Astrocyte (in vitro differentiated cells and primary cell): ENCODE results near the gene PRF1. TPM values are rescaled to one million over a fixed set of nuclear protein-coding genes. Genes with fewer than 3 reads are reported as not detected.

Source experiments
- DNase-seq: peaks from one replicate; pipeline ENCODE4 v3.0.0-alpha.2; 2010; ENCODE audit warnings: low read depth
- FAIRE-seq: peaks from 2 replicates; lab custom pipeline; 2011; peaks lifted over from hg19 to GRCh38; lab: Jason Lieb, UNC
- H2AFZ ChIP-seq: 2 replicates; pipeline ENCODE4 v1.6.0; 2012; ENCODE audit warnings: low read depth, low read length, inconsistent platforms
- H3K27ac ChIP-seq: 2 replicates; pipeline ENCODE4 v1.5.1; 2011; ENCODE audit warnings: low read depth, low read length, inconsistent platforms
- H3K27me3 ChIP-seq: 2 replicates; pipeline ENCODE4 v1.6.0; 2011; ENCODE audit warnings: low read length, inconsistent platforms; ENCODE audit not compliant: insufficient read depth
- H3K36me3 ChIP-seq: 2 replicates; pipeline ENCODE4 v1.5.1; 2011; ENCODE audit warnings: low read length, inconsistent platforms; ENCODE audit not compliant: insufficient read depth
- H3K4me1 ChIP-seq: 2 replicates; pipeline ENCODE4 v1.5.1; 2011; ENCODE audit warnings: low read length, inconsistent platforms; ENCODE audit not compliant: insufficient read depth
- H3K4me2 ChIP-seq: 2 replicates; pipeline ENCODE4 v1.6.0; 2012; ENCODE audit warnings: low read length, inconsistent platforms
- H3K4me3 ChIP-seq: 2 replicates; pipeline ENCODE4 v1.5.1; 2011; ENCODE audit warnings: low read depth, mild to moderate bottlenecking, low read length, inconsistent platforms; ENCODE audit not compliant: insufficient read depth
- H3K79me2 ChIP-seq: 2 replicates; pipeline ENCODE4 v1.6.0; 2012; ENCODE audit warnings: mild to moderate bottlenecking, low read length, inconsistent platforms; ENCODE audit not compliant: insufficient read depth
- H3K9ac ChIP-seq: 2 replicates; pipeline ENCODE4 v1.6.0; 2012; ENCODE audit warnings: mild to moderate bottlenecking, low read length, inconsistent platforms
- H3K9me3 ChIP-seq: 2 replicates; pipeline ENCODE4 v1.5.1; 2012; ENCODE audit warnings: low read depth, mild to moderate bottlenecking, low read length, inconsistent platforms; ENCODE audit not compliant: insufficient read depth
- H4K20me1 ChIP-seq: 2 replicates; pipeline ENCODE4 v1.6.0; 2012; ENCODE audit warnings: low read length, inconsistent platforms; ENCODE audit not compliant: insufficient read depth
- H3K27ac Mint-ChIP-seq: one replicate; pipeline ENCODE4 v1.8.0; 2021; ENCODE audit warnings: mild to moderate bottlenecking, mixed read lengths; ENCODE audit not compliant: unreplicated experiment
- H3K27me3 Mint-ChIP-seq: one replicate; pipeline ENCODE4 v1.8.0; 2021; ENCODE audit warnings: low read depth, mixed read lengths; ENCODE audit not compliant: unreplicated experiment
- H3K36me3 Mint-ChIP-seq: one replicate; pipeline ENCODE4 v1.8.0; 2021; ENCODE audit warnings: low read depth, mixed read lengths; ENCODE audit not compliant: unreplicated experiment
- H3K4me1 Mint-ChIP-seq: one replicate; pipeline ENCODE4 v1.8.0; 2021; ENCODE audit warnings: low read depth, mixed read lengths; ENCODE audit not compliant: unreplicated experiment
- H3K4me3 Mint-ChIP-seq: one replicate; pipeline ENCODE4 v1.8.0; 2021; ENCODE audit warnings: mild to moderate bottlenecking, moderate library complexity, mixed read lengths; ENCODE audit not compliant: unreplicated experiment
- H3K9me3 Mint-ChIP-seq: one replicate; pipeline ENCODE4 v1.8.0; 2021; ENCODE audit warnings: mild to moderate bottlenecking, mixed read lengths; ENCODE audit not compliant: unreplicated experiment
- CTCF ChIP-seq: IDR thresholded peaks from 2 replicates; pipeline ENCODE4 v1.5.1; 2011; ENCODE audit warnings: low read depth, mild to moderate bottlenecking, inconsistent platforms, low read length, moderate library complexity; ENCODE audit not compliant: insufficient read depth
- EZH2 ChIP-seq: IDR thresholded peaks from 2 replicates; pipeline ENCODE4 v1.6.1; 2012; ENCODE audit warnings: mild to moderate bottlenecking, low read length, inconsistent platforms; ENCODE audit not compliant: insufficient read depth
- total RNA-seq: library from RNA; stranded (reverse); gene quantifications from 2 replicates; pipeline ENCODE4 v1.2.1, GENCODE V29; 2021

Gene PRF1
- total RNA-seq, 1 donor from 2014 or later: 0.16 TPM

DNA sequence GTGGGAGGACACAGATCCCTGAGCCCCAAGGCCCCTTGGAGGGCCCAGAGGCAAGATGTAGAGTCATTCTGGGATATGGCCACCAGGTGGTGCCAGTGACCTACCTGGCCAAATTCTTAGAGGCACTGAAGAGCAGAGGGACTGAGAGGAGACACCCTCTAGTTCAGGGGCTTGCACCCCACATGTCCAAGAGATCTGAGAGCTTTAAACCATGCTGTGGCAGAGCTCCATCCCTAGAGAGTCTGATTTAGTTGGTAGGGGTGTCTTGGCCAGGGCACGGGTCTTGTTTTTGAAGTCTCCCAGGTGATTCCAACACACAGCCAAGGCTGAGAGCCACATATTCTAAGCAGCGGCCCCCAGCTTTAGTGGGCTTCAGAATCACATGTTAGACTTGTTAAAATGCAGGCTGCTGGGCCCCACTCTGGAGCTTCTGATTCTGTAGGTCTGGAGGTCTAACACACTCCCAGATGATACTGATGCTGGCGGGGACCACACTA is 52.5 kb downstream of the PRF1 start:
- TF ChIP-seq CTCF: peak; percentile 84
- no peak for TF ChIP-seq EZH2
- H3K4me3 Mint-ChIP-seq: no peak overlapping the region
- H3K27me3 ChIP-seq: no peaks in the 10 kb centered on the region
- H3K4me1 ChIP-seq: peaks cover 22% of the 10 kb centered on the region
- no peak overlapping the region for H3K4me3 ChIP-seq
- no peaks in the 10 kb centered on the region for H3K9me3 Mint-ChIP-seq
- no peak overlapping the region for H3K27ac ChIP-seq
- DNase-seq (peak; percentile 34), FAIRE-seq (no peak)
- no peak overlapping the region for H3K27ac Mint-ChIP-seq
- peaks cover 6% of the 10 kb centered on the region for H3K27me3 Mint-ChIP-seq
- H2AFZ ChIP-seq: no peak overlapping the region
- no peaks in the 10 kb centered on the region for H3K36me3 ChIP-seq
- H4K20me1 ChIP-seq: no peaks in the 10 kb centered on the region
- no peak overlapping the region for H3K4me2 ChIP-seq
- no peaks in the 10 kb centered on the region for H3K9me3 ChIP-seq
- H3K79me2 ChIP-seq: no peaks in the 10 kb centered on the region
- no peaks in the 10 kb centered on the region for H3K36me3 Mint-ChIP-seq
- H3K9ac ChIP-seq: no peak overlapping the region
- peaks cover 17% of the 10 kb centered on the region for H3K4me1 Mint-ChIP-seq

DNA sequence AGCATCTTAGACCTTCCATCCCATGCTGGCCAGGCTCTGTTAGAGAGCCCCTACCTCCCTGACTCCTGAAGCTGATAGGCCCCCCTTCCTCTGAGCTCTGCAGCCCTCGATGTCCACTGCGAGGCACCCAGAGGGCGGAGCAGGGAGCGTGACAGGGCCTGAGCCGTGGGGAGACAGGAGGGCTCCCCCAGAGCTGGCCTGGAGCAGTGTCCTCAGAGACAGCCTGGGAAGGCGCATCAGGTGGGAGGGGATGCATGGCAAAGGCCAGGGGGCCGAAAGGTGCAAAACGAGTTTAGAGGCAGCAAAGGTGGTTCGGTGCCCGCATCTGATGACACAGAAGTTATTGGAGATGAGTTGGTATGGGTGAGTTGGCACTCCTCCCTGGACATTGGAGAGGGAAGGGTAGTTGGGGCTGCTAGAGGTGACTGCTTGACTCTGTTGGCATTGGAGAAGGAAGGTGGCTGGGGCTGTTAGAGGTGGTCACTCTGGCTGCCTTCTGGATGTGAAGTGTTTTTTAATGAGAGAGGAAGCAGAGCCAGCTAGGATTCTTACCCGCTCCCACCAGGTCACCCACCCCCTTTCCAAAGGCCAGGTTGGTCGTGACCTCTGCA is 53.1 kb downstream of the PRF1 start:
- Histone ChIP-seq H3K27me3 (no peaks in the 10 kb centered on the region), H3K9me3 (no peaks in the 10 kb centered on the region), H3K4me2 (no peak overlapping the region), H3K27ac (no peak overlapping the region), H3K4me3 (no peak overlapping the region), H3K36me3 (no peaks in the 10 kb centered on the region), H3K79me2 (no peaks in the 10 kb centered on the region), H3K4me1 (peaks cover 22% of the 10 kb centered on the region), H2AFZ (no peak overlapping the region), H4K20me1 (no peaks in the 10 kb centered on the region), H3K9ac (no peak overlapping the region)
- DNase-seq (no peak), FAIRE-seq (no peak)
- Mint-ChIP-seq H3K9me3 (no peaks in the 10 kb centered on the region), H3K4me1 (peaks cover 17% of the 10 kb centered on the region), H3K27me3 (peaks cover 7% of the 10 kb centered on the region), H3K36me3 (no peaks in the 10 kb centered on the region), H3K27ac (no peak overlapping the region), H3K4me3 (no peak overlapping the region)
- TF ChIP-seq CTCF (no peak), EZH2 (no peak)

Other genes starting within 250 kb of the PRF1 start
- gene LRRC20, start 220.1 kb downstream of the PRF1 start, total RNA-seq: 7.4 and 7.8 TPM in 2 replicates
- 73.2 and 74.0 TPM in 2 replicates for gene EIF4EBP2, start 198.6 kb downstream of the PRF1 start, total RNA-seq
- gene NODAL, start 161.1 kb downstream of the PRF1 start, total RNA-seq: 0.43 TPM in 1 of 2 replicates, not detected in the other
- gene PALD1, start 124.0 kb downstream of the PRF1 start, total RNA-seq: 1.8 and 2.0 TPM in 2 replicates
- gene ADAMTS14, start 69.8 kb upstream of the PRF1 start, total RNA-seq: 19.4 and 30.2 TPM in 2 replicates
- gene TBATA, start 182.6 kb upstream of the PRF1 start, total RNA-seq: not detected in 2 replicates
- 101 and 108 TPM in 2 replicates for gene SGPL1, start 213.2 kb upstream of the PRF1 start, total RNA-seq